OCI-LY1 (cell line): ENCODE measurements around the gene NADK2.

Experiments
- CTCF ChIP-seq: fragments of 200-600 bp; sonication (generic), shearing (Covaris generic); IDR thresholded peaks from 2 replicates; pipeline ENCODE4 v1.5.1; 2017; ENCODE audit warnings: mild to moderate bottlenecking, antibody characterized with exemption, low read length, moderate library complexity, mixed read lengths
- EZH2 ChIP-seq: fragments of 200-600 bp; sonication (generic), shearing (Covaris generic); IDR thresholded peaks from 2 replicates; pipeline ENCODE4 v1.8.0; 2017; ENCODE audit warnings: borderline replicate concordance, mixed run types, mild to moderate bottlenecking, antibody characterized with exemption, low read length, moderate library complexity, mixed read lengths

- TF ChIP-seq CTCF (no peak), EZH2 (no peak)
Observed at GRCh38 chr5:36240779-36241630, 720 bp downstream of the NADK2 start.
